ENCODE results near the gene MBTPS1. TPM values are rescaled to one million over a fixed set of nuclear protein-coding genes. Genes with fewer than 3 reads are reported as not detected.

Gene MBTPS1
- total RNA-seq, 6 donors from 2014 or later: 83.6 to 156 (median 105) TPM

GRCh38 chr16:84054271-84054670 lies 62.5 kb downstream of the MBTPS1 start:
- WGBS, 2 donors: 86 to 95% methylated on average over 2 to 16 of the region's 16 CpGs
- no peak for TF ChIP-seq POLR2AphosphoS5 (IDR thresholded peaks at IDR 0.05)
- TF ChIP-seq POLR2A (IDR thresholded peaks at IDR 0.05): no peak
- TF ChIP-seq, protein P1, sequence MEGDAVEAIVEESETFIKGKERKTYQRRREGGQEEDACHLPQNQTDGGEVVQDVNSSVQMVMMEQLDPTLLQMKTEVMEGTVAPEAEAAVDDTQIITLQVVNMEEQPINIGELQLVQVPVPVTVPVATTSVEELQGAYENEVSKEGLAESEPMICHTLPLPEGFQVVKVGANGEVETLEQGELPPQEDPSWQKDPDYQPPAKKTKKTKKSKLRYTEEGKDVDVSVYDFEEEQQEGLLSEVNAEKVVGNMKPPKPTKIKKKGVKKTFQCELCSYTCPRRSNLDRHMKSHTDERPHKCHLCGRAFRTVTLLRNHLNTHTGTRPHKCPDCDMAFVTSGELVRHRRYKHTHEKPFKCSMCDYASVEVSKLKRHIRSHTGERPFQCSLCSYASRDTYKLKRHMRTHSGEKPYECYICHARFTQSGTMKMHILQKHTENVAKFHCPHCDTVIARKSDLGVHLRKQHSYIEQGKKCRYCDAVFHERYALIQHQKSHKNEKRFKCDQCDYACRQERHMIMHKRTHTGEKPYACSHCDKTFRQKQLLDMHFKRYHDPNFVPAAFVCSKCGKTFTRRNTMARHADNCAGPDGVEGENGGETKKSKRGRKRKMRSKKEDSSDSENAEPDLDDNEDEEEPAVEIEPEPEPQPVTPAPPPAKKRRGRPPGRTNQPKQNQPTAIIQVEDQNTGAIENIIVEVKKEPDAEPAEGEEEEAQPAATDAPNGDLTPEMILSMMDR (IDR thresholded peaks at IDR 0.05): no peak
- no peak for TF ChIP-seq EP300 (IDR thresholded peaks at IDR 0.05)

GRCh38 chr16:84053237-84053636 lies 63.5 kb downstream of the MBTPS1 start:
- ATAC-seq (ENCODE audit: low FRiP score in 2 of 2): no peak

More at GRCh38 chr16:84054271-84054670, 62.5 kb downstream of the MBTPS1 start:
- peaks cover 47 to 92% (median 76%) of the 10 kb centered on the region in 4 donors for H3K36me3 ChIP-seq
- ATAC-seq (ENCODE audit: low FRiP score in 2 of 2): no peak
- peak in 1 of 2 donors; percentile 71 for DNase-seq
- H3K27ac ChIP-seq: no peak overlapping the region
- no peaks in the 10 kb centered on the region for H3K4me1 ChIP-seq
- no peaks in the 10 kb centered on the region for H3K27me3 ChIP-seq
- no peak overlapping the region for H3K4me3 ChIP-seq
- no peaks in the 10 kb centered on the region for H3K9me3 ChIP-seq

DNA sequence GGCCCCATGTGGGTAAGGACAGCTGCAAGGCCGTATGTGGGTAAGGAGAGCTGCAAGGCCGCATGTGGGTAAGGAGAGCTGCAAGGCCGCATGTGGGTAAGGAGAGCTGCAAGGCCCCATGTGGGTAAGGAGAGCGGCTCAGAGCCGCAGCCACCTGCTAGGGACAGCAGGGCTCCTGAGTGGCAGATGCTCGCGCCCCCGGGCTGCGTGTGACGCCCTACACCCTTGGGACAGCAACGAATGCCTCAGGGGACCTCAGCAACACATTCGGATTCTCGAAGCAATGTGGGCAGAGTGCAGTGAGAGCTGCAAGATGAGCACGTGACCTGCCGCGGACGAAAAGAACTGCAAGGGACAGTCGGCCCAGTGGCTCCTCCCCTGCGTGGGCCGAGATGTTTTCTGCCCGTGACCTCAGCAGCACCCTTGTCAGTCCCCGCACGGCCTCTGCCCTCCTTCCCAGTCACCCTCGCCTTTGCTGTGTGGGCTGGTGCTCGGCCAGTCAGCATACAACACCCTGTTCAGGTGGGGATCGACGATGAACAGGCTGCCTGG lies 64.6 kb downstream of the MBTPS1 start:
- ATAC-seq (ENCODE audit: low FRiP score in 2 of 2) (no peak), DNase-seq (no peak)
- WGBS, 2 donors: 91 to 94% methylated on average over 19 to 24 of the region's 27 CpGs
- no peaks in the 10 kb centered on the region for H3K9me3 ChIP-seq
- peaks cover 33 to 83% (median 58%) of the 10 kb centered on the region in 4 donors for H3K36me3 ChIP-seq
- no peaks in the 10 kb centered on the region for H3K4me1 ChIP-seq
- no peak overlapping the region for H3K27ac ChIP-seq
- H3K4me3 ChIP-seq: no peak overlapping the region
- TF ChIP-seq POLR2A (IDR thresholded peaks at IDR 0.05) (no peak), POLR2AphosphoS5 (IDR thresholded peaks at IDR 0.05) (no peak), EP300 (IDR thresholded peaks at IDR 0.05) (no peak)
- TF ChIP-seq, protein P1 (IDR thresholded peaks at IDR 0.05): no peak
- no peaks in the 10 kb centered on the region for H3K27me3 ChIP-seq

More at GRCh38 chr16:84053237-84053636, 63.5 kb downstream of the MBTPS1 start:
- Histone ChIP-seq H3K36me3 (peaks cover 44 to 92% (median 68%) of the 10 kb centered on the region in 4 donors), H3K27me3 (no peaks in the 10 kb centered on the region), H3K4me3 (no peak overlapping the region), H3K9me3 (no peaks in the 10 kb centered on the region), H3K4me1 (no peaks in the 10 kb centered on the region), H3K27ac (no peak overlapping the region)
- no peak for TF ChIP-seq POLR2A (IDR thresholded peaks at IDR 0.05)
- TF ChIP-seq POLR2AphosphoS5 (IDR thresholded peaks at IDR 0.05): no peak
- TF ChIP-seq EP300 (IDR thresholded peaks at IDR 0.05): no peak
- TF ChIP-seq, protein P1 (IDR thresholded peaks at IDR 0.05): no peak
- 94% methylated on average over 13 of the region's 13 CpGs for WGBS, 2 donors
- no peak for DNase-seq

DNA sequence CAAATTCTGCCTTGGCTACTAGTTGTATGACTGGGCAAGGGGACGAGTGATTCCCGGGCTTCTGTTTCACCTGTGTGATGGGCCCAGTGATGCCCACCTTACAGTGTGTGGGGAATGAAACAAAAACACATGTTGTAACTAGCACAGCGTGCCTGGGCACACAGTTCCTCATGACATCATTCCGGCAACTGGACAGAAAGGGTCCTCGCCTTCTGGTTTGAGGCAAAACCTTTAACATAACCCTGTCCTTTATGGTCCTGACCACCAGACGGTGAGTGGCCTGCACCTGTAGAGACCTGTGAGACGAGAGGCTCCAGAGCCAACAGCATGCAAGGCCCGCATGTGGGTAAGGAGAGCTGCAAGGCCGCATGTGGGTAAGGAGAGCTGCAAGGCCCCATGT lies 66.4 kb downstream of the MBTPS1 start:
- no peak for DNase-seq

More for the DNA sequence above, 66.4 kb downstream of the MBTPS1 start:
- WGBS, 2 donors: 87 to 90% methylated on average over 9 of the region's 9 CpGs
- no peak for ATAC-seq (ENCODE audit: low FRiP score in 2 of 2)
- H3K36me3 ChIP-seq: peaks cover 23 to 65% (median 41%) of the 10 kb centered on the region in 4 donors
- no peaks in the 10 kb centered on the region for H3K9me3 ChIP-seq
- H3K27me3 ChIP-seq: no peaks in the 10 kb centered on the region
- no peak for TF ChIP-seq EP300 (IDR thresholded peaks at IDR 0.05)
- TF ChIP-seq, protein P1 (IDR thresholded peaks at IDR 0.05): no peak
- TF ChIP-seq POLR2AphosphoS5 (IDR thresholded peaks at IDR 0.05): no peak
- TF ChIP-seq POLR2A (IDR thresholded peaks at IDR 0.05): no peak
- no peak overlapping the region for H3K4me3 ChIP-seq
- no peak overlapping the region for H3K27ac ChIP-seq
- H3K4me1 ChIP-seq: no peaks in the 10 kb centered on the region

All from upper lobe of left lung (tissue), 6 donors.